Karpas-422 (cell line): ENCODE measurements around the gene LRP1B. TPM values are rescaled to one million over a fixed set of nuclear protein-coding genes. Genes with fewer than 3 reads are reported as not detected.

Experiments used
- DNase-seq: peaks from one replicate; pipeline ENCODE4 v3.0.0-alpha.2; 2015
- H2AFZ ChIP-seq: fragments of 200-600 bp; sonication (generic); 2 replicates; pipeline ENCODE4 v1.6.1; 2014; ENCODE audit warnings: antibody characterized with exemption, low read length, mixed read lengths
- H3K27ac ChIP-seq: fragments of 200-600 bp; sonication (generic); 2 replicates; pipeline ENCODE4 v1.5.1; 2014; ENCODE audit warnings: mild to moderate bottlenecking, low read length, moderate library complexity
- H3K27me3 ChIP-seq: fragments of 200-600 bp; sonication (generic); 2 replicates; pipeline ENCODE4 v1.6.1; 2014; ENCODE audit warnings: low read length, mixed read lengths
- H3K36me3 ChIP-seq: fragments of 200-600 bp; sonication (generic); 2 replicates; pipeline ENCODE4 v1.6.1; 2014; ENCODE audit warnings: low read length, mixed read lengths; ENCODE audit not compliant: insufficient read depth
- H3K4me1 ChIP-seq: fragments of 200-600 bp; sonication (generic); 2 replicates; pipeline ENCODE4 v1.6.1; 2014; ENCODE audit warnings: mild to moderate bottlenecking, low read length, mixed read lengths
- H3K4me2 ChIP-seq: fragments of 200-600 bp; sonication (generic); 2 replicates; pipeline ENCODE4 v1.6.1; 2014; ENCODE audit warnings: low read length, low read depth, mild to moderate bottlenecking; ENCODE audit not compliant: poor library complexity, severe bottlenecking
- H3K4me3 ChIP-seq: fragments of 200-600 bp; sonication (generic); 2 replicates; pipeline ENCODE4 v1.5.1; 2014; ENCODE audit warnings: mild to moderate bottlenecking, antibody characterized with exemption, low read length, mixed read lengths
- H3K79me2 ChIP-seq: fragments of 200-600 bp; sonication (generic); 2 replicates; pipeline ENCODE4 v1.6.1; 2014; ENCODE audit warnings: mild to moderate bottlenecking, low read length, mixed read lengths
- H3K9ac ChIP-seq: fragments of 200-600 bp; sonication (generic); 2 replicates; pipeline ENCODE4 v1.6.0; 2014; ENCODE audit warnings: low read length
- H3K9me2 ChIP-seq: fragments of 200-600 bp; sonication (generic), shearing (Covaris generic); replicated peaks from 2 replicates; pipeline ENCODE4 v1.6.0; 2014; ENCODE audit warnings: mild to moderate bottlenecking, low read length, moderate library complexity; ENCODE audit not compliant: insufficient read depth
- H3K9me3 ChIP-seq: fragments of 300-700, 200-600 bp; sonication (generic); 2 replicates; pipeline ENCODE4 v1.6.1; 2014; ENCODE audit warnings: low read length, mixed read lengths
- H4K20me1 ChIP-seq: fragments of 200-600 bp; sonication (generic); 2 replicates; pipeline ENCODE4 v1.6.1; 2014; ENCODE audit warnings: mild to moderate bottlenecking, antibody characterized with exemption, low read length, low read depth; ENCODE audit not compliant: insufficient read depth
- total RNA-seq: library from RNA; depleted of rRNA; stranded (reverse); fragments of >200 nt; shearing (Covaris generic); gene quantifications from 2 replicates; pipeline ENCODE4 v1.2.3, GENCODE V29; 2014; ENCODE audit warnings: low replicate concordance

LRP1B gene
- total RNA-seq, 1 experiment from 2014 or later: not detected

DNA sequence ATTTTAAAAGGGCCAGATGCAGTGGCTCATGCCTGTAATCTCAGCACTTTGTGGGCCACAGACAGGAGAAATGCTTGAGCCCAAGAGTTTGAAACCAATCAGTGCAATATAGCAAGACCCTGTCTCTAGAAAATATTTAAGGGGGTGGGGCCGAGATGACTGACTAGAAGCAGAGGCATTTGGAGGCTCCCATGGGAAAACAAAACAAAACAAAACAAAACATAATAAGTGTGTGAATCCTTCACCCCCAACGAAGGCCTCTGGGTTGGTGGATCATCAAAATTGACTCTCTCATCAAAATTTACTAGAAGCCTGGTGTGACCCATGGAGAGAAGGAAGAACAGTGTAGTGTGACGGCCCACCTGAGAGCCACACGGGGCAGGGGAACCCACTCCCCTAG, 560.9 kb downstream of the LRP1B start:
- Histone ChIP-seq H3K9me3 (peaks cover 11% of the 10 kb centered on the region; the same call in 1 of the 2 replicates), H3K27me3 (no peaks in the 10 kb centered on the region)

GRCh38 chr2:141565597-141565996, 565.2 kb downstream of the LRP1B start:
- H2AFZ ChIP-seq: no peak overlapping the region
- no peaks in the 10 kb centered on the region for H3K4me1 ChIP-seq
- no peak overlapping the region for H3K4me2 ChIP-seq
- DNase-seq: no peak
- no peak overlapping the region for H3K4me3 ChIP-seq
- H3K9me3 ChIP-seq: peaks cover 21% of the 10 kb centered on the region
- H4K20me1 ChIP-seq: no peaks in the 10 kb centered on the region
- no peaks in the 10 kb centered on the region for H3K79me2 ChIP-seq
- H3K27ac ChIP-seq: no peak overlapping the region
- H3K36me3 ChIP-seq: no peaks in the 10 kb centered on the region
- no peaks in the 10 kb centered on the region for H3K9me2 ChIP-seq
- no peaks in the 10 kb centered on the region for H3K27me3 ChIP-seq
- no peak overlapping the region for H3K9ac ChIP-seq

More for the DNA sequence above, 560.9 kb downstream of the LRP1B start:
- H3K36me3 ChIP-seq: no peaks in the 10 kb centered on the region
- H3K9me2 ChIP-seq: no peaks in the 10 kb centered on the region
- no peaks in the 10 kb centered on the region for H4K20me1 ChIP-seq
- no peak overlapping the region for H3K4me2 ChIP-seq
- no peaks in the 10 kb centered on the region for H3K4me1 ChIP-seq
- no peak for DNase-seq
- H3K79me2 ChIP-seq: no peaks in the 10 kb centered on the region
- H2AFZ ChIP-seq: no peak overlapping the region
- no peak overlapping the region for H3K27ac ChIP-seq
- no peak overlapping the region for H3K4me3 ChIP-seq
- no peak overlapping the region for H3K9ac ChIP-seq

DNA sequence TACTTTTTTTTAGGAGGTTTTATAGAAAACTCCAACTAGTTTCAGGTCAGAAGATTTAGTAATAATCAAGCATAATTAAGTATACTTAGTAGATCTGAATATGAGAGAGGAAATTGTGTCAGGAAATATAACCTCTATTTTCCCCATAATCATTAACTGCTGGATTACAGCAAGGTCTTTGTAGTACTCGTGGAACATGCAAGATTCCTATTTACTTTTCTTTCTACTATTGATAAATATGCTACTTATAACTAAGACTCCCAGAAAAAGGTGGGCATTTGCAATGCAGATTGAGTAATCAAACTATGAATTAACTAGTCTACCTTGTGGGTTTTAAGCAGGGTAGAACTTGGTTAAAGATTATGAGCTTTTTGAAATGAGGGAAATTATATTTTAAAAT, 570.1 kb downstream of the LRP1B start:
- Histone ChIP-seq H2AFZ (no peak overlapping the region), H3K9me3 (peaks cover 13% of the 10 kb centered on the region), H3K4me2 (no peak overlapping the region), H3K9me2 (no peaks in the 10 kb centered on the region), H3K79me2 (no peaks in the 10 kb centered on the region), H3K4me3 (no peak overlapping the region), H3K27me3 (no peaks in the 10 kb centered on the region), H4K20me1 (no peaks in the 10 kb centered on the region), H3K4me1 (no peaks in the 10 kb centered on the region), H3K9ac (no peak overlapping the region), H3K36me3 (no peaks in the 10 kb centered on the region), H3K27ac (no peak overlapping the region)
- DNase-seq: no peak

- no peaks in the 10 kb centered on the region for H4K20me1 ChIP-seq
- no peak overlapping the region for H2AFZ ChIP-seq
- no peak overlapping the region for H3K27ac ChIP-seq
- DNase-seq: no peak
- no peaks in the 10 kb centered on the region for H3K36me3 ChIP-seq
- H3K4me3 ChIP-seq: no peak overlapping the region
- peaks cover 11% of the 10 kb centered on the region for H3K9me3 ChIP-seq
- H3K4me1 ChIP-seq: no peaks in the 10 kb centered on the region
- no peak overlapping the region for H3K4me2 ChIP-seq
- no peak overlapping the region for H3K9ac ChIP-seq
- H3K79me2 ChIP-seq: no peaks in the 10 kb centered on the region
- no peaks in the 10 kb centered on the region for H3K27me3 ChIP-seq
- H3K9me2 ChIP-seq: no peaks in the 10 kb centered on the region
Measured at GRCh38 chr2:141557329-141558095, 573.3 kb downstream of the LRP1B start.

- Histone ChIP-seq H4K20me1 (no peaks in the 10 kb centered on the region), H3K4me2 (no peak overlapping the region), H3K27ac (no peak overlapping the region), H3K9me2 (no peaks in the 10 kb centered on the region), H3K9me3 (peaks cover 7% of the 10 kb centered on the region), H3K9ac (no peak overlapping the region), H3K79me2 (no peaks in the 10 kb centered on the region), H3K36me3 (no peaks in the 10 kb centered on the region), H2AFZ (no peak overlapping the region), H3K27me3 (no peaks in the 10 kb centered on the region), H3K4me3 (no peak overlapping the region), H3K4me1 (no peaks in the 10 kb centered on the region)
- DNase-seq: no peak
Measured at GRCh38 chr2:141555876-141556470, 574.8 kb downstream of the LRP1B start.

- Histone ChIP-seq H2AFZ (no peak overlapping the region), H3K27ac (no peak overlapping the region)
- DNase-seq: no peak
Measured at GRCh38 chr2:141554810-141555209, 576.0 kb downstream of the LRP1B start.

GRCh38 chr2:141534666-141535362, 596.0 kb downstream of the LRP1B start:
- no peaks in the 10 kb centered on the region for H3K9me2 ChIP-seq
- H3K27me3 ChIP-seq: no peaks in the 10 kb centered on the region
- H3K9ac ChIP-seq: no peak overlapping the region
- DNase-seq: no peak
- H3K4me1 ChIP-seq: no peaks in the 10 kb centered on the region
- no peaks in the 10 kb centered on the region for H3K79me2 ChIP-seq
- H3K36me3 ChIP-seq: no peaks in the 10 kb centered on the region
- H3K4me2 ChIP-seq: no peak overlapping the region
- H2AFZ ChIP-seq: no peak overlapping the region
- no peak overlapping the region for H3K4me3 ChIP-seq
- H3K9me3 ChIP-seq: peaks cover 5% of the 10 kb centered on the region
- H3K27ac ChIP-seq: no peak overlapping the region
- H4K20me1 ChIP-seq: no peaks in the 10 kb centered on the region

More at GRCh38 chr2:141554810-141555209, 576.0 kb downstream of the LRP1B start:
- Histone ChIP-seq H3K27me3 (no peaks in the 10 kb centered on the region), H3K9ac (no peak overlapping the region), H3K9me2 (no peaks in the 10 kb centered on the region), H3K4me1 (no peaks in the 10 kb centered on the region), H3K9me3 (peaks cover 10% of the 10 kb centered on the region), H3K4me3 (no peak overlapping the region), H4K20me1 (no peaks in the 10 kb centered on the region), H3K4me2 (no peak overlapping the region), H3K36me3 (no peaks in the 10 kb centered on the region), H3K79me2 (no peaks in the 10 kb centered on the region)

DNA sequence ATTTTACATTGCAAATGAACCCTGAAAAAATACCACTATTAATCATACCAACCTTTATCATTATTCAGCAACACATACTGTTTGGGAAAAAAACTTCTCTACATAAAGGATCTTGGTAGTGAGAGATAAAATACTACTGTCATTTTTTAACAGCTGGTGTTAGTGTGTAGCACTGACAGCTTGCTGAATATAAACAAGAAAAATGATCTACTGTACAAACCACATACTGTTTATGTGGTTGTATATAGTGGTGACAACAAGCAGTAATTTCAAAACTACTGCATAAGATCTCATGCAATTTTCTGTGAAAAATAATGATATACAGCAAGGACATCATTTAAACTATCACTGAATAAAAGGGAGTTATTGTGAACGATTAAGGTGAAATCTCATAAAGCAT, 601.2 kb downstream of the LRP1B start:
- DNase-seq: no peak
- Histone ChIP-seq H3K9me3 (peaks cover 10% of the 10 kb centered on the region), H3K4me1 (no peaks in the 10 kb centered on the region), H2AFZ (no peak overlapping the region), H3K9me2 (no peaks in the 10 kb centered on the region), H3K9ac (no peak overlapping the region), H3K4me3 (no peak overlapping the region), H3K79me2 (no peaks in the 10 kb centered on the region), H3K27me3 (no peaks in the 10 kb centered on the region), H4K20me1 (no peaks in the 10 kb centered on the region), H3K27ac (no peak overlapping the region), H3K36me3 (no peaks in the 10 kb centered on the region), H3K4me2 (no peak overlapping the region)
